Liver (tissue), 3 donors: Measurements from ENCODE around the gene LMF2.

Experiments
- CTCF ChIP-seq: fragments of 150-350 bp; IDR thresholded peaks from 2 replicates; pipeline ENCODE4 v1.5.1; 2017; ENCODE audit warnings: improper control_type of control experiment, low read depth, low read length; ENCODE audit not compliant: missing input control
- MAX ChIP-seq: IDR thresholded peaks from 2 replicates; pipeline ENCODE4 v1.6.1; 2016; ENCODE audit warnings: antibody characterized with exemption
- RAD21 ChIP-seq, 2 donors: IDR thresholded peaks; 2 replicates each; pipeline ENCODE4 v1.6.1; 2016; ENCODE audit warnings: antibody characterized with exemption in 2 of 2, mild to moderate bottlenecking in 2 of 2
- RXRA ChIP-seq, 2 donors: IDR thresholded peaks; 2 replicates each; pipeline ENCODE4 v1.6.1; 2017 to 2018; ENCODE audit warnings: antibody characterized with exemption in 2 of 2, mild to moderate bottlenecking in 1 of 2
- TAF1 ChIP-seq: conservative IDR thresholded peaks from 2 replicates; pipeline ENCODE4 v1.6.1; 2016; ENCODE audit warnings: antibody characterized with exemption, mild to moderate bottlenecking
- YY1 ChIP-seq: IDR thresholded peaks from 2 replicates; pipeline ENCODE4 v1.6.1; 2016; ENCODE audit warnings: antibody characterized with exemption, mild to moderate bottlenecking
- donor health status: healthy.
- donor health status: healthy.

DNA sequence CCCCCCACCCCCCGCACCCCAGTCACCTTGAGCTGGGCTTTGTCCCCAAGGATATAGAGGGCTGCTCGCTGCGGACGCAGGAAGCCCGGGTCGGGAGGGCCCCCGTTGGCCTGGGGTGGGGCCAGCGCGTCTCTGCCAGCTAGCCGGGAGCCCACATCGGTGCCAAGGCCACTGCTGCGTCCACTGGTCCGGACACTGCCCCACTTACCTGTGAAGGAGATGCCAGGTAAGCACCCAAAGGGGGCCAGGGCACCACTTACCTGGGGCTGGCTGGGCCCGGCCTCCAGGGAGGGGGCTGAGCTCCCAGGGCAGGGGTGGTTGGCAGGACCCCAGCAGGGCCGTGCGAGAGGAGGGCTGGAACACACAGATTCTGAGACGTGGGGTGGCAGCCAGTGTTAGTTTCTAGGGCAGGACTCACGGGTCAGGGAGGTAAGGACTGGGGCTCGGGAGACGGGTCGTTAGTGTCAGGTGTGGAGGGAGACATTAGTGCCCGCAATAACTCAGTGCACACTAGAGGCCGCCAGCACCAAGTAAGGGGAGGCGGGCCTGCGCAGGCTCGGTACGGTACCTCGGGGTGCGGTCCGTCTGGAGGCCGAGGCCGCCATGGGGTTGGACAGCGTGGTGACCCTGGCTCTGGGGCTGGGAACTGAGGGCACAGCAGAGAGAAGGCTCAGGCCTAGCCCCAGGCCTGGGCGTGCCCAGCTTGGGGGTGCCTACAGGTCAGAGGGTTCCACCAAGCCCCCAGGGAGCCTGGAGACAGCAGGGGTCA lies 50.9 kb downstream of the LMF2 start:
- no peak for TF ChIP-seq MAX
- TF ChIP-seq CTCF, result no peak
- no peak for TF ChIP-seq RAD21 (IDR thresholded peaks at IDR 0.05)
- TF ChIP-seq TAF1, result no peak
- TF ChIP-seq YY1, result no peak
- TF ChIP-seq RXRA (IDR thresholded peaks at IDR 0.05), result no peak
